Right cardiac atrium (tissue), 5 donors: ENCODE results near the gene TMPRSS11F. TPM values are rescaled to one million over a fixed set of nuclear protein-coding genes. Genes with fewer than 3 reads are reported as not detected.
A peak's percentile ranks its signal among the peaks of the same experiment; 100 is the strongest.

ENCODE experiments used
- ATAC-seq, 2 donors: fragments of 200-7000 bp; cut with Tn5 transposase; one replicate each; pipeline versions ENCODE4 v1.8.0 to v1.9.1; 2020; ENCODE audit warnings: moderate library complexity in 2 of 2, mild to moderate bottlenecking in 1 of 2
- DNase-seq, 3 donors: peaks; one replicate each; pipeline ENCODE4 v3.0.0-alpha.2; 2020
- H3K27ac ChIP-seq: one replicate; pipeline ENCODE4 v1.5.1; 2013; ENCODE audit warnings: mild to moderate bottlenecking, low read length, control low read depth, moderate library complexity
- H3K27me3 ChIP-seq: one replicate; pipeline ENCODE4 v1.6.1; 2013; ENCODE audit not compliant: control insufficient read depth, insufficient read depth
- H3K4me1 ChIP-seq: one replicate; pipeline ENCODE4 v1.6.1; 2013; ENCODE audit warnings: low read length; ENCODE audit not compliant: control insufficient read depth, insufficient read depth
- H3K4me3 ChIP-seq: one replicate; pipeline ENCODE4 v1.5.1; 2013; ENCODE audit warnings: low read length, control low read depth
- H3K9me3 ChIP-seq: one replicate; pipeline ENCODE4 v1.6.1; 2013; ENCODE audit warnings: low read length; ENCODE audit not compliant: control insufficient read depth
- WGBS: extraction: QIAGEN DNeasy Blood & Tissue Kit; methylation state at CpG from one replicate; pipeline ENCODE4 v1.1.7; 2013; 5-methylcytosine and 5-hydroxymethylcytosine counted together
- intact Hi-C, 4 donors: fragments of 100-400 bp; cut with DNase I; formaldehyde crosslinking; loops; one replicate each; pipeline versions ENCODE4 v1.11.0 to v1.14.0; 2022 to 2023
- polyA plus RNA-seq: library from polyadenylated mRNA; stranded (reverse); fragments of 200-250 nt; gene quantifications from one replicate; pipeline ENCODE4 v1.2.3, GENCODE V29; 2013
- total RNA-seq, 4 donors: library from RNA; stranded (reverse); fragmentation: NEBNext Ultra II Directional; extraction: Animal tissue kit (Norgen Biotek cat#: 25700); gene quantifications; one replicate each; pipeline ENCODE4 v1.2.1, GENCODE V29; 2021
- donor health status: healthy with polysubstance abuse.
- donor health status: DM: no; HTN: yes; CAD: no.
- donor health status: DM: no; HTN: no; CAD: no.
- donor health status: DM: no; HTN: yes; CAD: no; lungs with severe emphysema.
- donor health status: DM: yes; HTN: yes; CAD: no.

Gene TMPRSS11F
- total and polyA plus RNA-seq, 5 donors, result not detected

- no peak for ATAC-seq
- H3K9me3 ChIP-seq, result no peaks in the 10 kb centered on the region
- H3K27me3 ChIP-seq, result no peaks in the 10 kb centered on the region
- WGBS, result 81% methylated on average over 8 of the region's 8 CpGs
- DNase-seq, result peak in 1 of 3 donors; percentile 25
- no peak overlapping the region for H3K4me3 ChIP-seq
- H3K27ac ChIP-seq, result no peak overlapping the region
- H3K4me1 ChIP-seq, result no peaks in the 10 kb centered on the region
- intact Hi-C loops, result no loop called here
Measured at GRCh38 chr4:68077737-68078136, 51.9 kb downstream of the TMPRSS11F start.

- no peaks in the 10 kb centered on the region for H3K9me3 ChIP-seq
- DNase-seq (no peak), ATAC-seq (no peak)
- H3K27me3 ChIP-seq, result no peaks in the 10 kb centered on the region
- intact Hi-C loops, result no loop called here
- no peak overlapping the region for H3K4me3 ChIP-seq
- no peaks in the 10 kb centered on the region for H3K4me1 ChIP-seq
- H3K27ac ChIP-seq, result no peak overlapping the region
Measured at GRCh38 chr4:68077301-68077700, 52.4 kb downstream of the TMPRSS11F start.

- Histone ChIP-seq H3K4me1 (no peaks in the 10 kb centered on the region), H3K27me3 (no peaks in the 10 kb centered on the region), H3K9me3 (no peaks in the 10 kb centered on the region), H3K27ac (no peak overlapping the region), H3K4me3 (no peak overlapping the region)
- DNase-seq, result no peak
- intact Hi-C loops, result no loop called here
- no peak for ATAC-seq
- WGBS, result 74% methylated on average over 2 of the region's 2 CpGs
Measured at GRCh38 chr4:68076194-68076593, 53.5 kb downstream of the TMPRSS11F start.

DNA sequence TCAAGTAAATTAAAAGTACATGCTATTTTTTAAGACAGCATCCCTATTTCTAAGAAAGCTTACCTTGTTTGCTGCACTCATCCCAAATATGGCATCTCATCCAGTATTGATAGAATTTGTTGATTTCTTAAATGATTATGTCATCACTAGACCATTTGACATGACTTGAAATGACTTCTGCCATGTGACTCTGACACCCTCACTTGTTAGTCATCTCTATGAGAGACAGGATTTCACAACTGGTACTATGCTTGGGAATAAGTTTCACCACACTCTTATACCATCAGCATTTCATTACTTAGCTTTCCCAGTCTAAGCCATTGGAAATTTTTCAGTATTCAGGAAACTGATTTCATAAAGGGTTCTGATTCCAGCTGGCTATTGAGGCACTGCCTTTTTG lies 55.3 kb downstream of the TMPRSS11F start:
- ATAC-seq (no peak), DNase-seq (no peak)
- Histone ChIP-seq H3K4me1 (no peaks in the 10 kb centered on the region), H3K27ac (no peak overlapping the region), H3K27me3 (no peaks in the 10 kb centered on the region), H3K9me3 (no peaks in the 10 kb centered on the region), H3K4me3 (no peak overlapping the region)
- intact Hi-C loops, result no loop called here

GRCh38 chr4:68070302-68070701 lies 59.4 kb downstream of the TMPRSS11F start:
- H3K27me3 ChIP-seq, result no peaks in the 10 kb centered on the region
- no peak overlapping the region for H3K4me3 ChIP-seq
- H3K9me3 ChIP-seq, result no peaks in the 10 kb centered on the region
- H3K4me1 ChIP-seq, result no peaks in the 10 kb centered on the region
- intact Hi-C loops, result no loop called here
- DNase-seq, result no peak
- no peak overlapping the region for H3K27ac ChIP-seq
- no peak for ATAC-seq

DNA sequence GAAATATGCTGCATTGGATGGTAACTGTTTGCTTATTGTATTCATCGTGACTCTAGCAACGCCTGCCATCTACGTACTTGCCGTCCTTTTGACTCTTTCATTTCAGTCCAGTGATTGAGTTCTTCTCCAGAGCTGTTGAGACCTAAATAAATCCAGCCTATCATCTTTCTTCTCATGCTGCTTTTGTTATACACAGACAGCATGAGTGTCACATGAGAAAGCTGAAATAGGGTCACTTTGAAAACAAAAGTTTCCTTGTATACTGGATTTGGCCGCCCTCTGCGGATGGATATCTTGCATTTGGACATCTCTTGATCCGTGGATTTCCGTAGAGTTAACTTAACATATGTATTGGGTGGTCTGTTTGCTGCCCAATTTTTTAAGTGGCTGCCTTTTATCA lies 67.2 kb downstream of the TMPRSS11F start:
- no peak for DNase-seq
- no peaks in the 10 kb centered on the region for H3K27me3 ChIP-seq
- H3K4me1 ChIP-seq, result no peaks in the 10 kb centered on the region
- H3K9me3 ChIP-seq, result no peaks in the 10 kb centered on the region
- H3K4me3 ChIP-seq, result no peak overlapping the region
- ATAC-seq, result no peak
- H3K27ac ChIP-seq, result no peak overlapping the region
- intact Hi-C loops, result no loop called here
- WGBS, result 77% methylated on average over 8 of the region's 8 CpGs

DNA sequence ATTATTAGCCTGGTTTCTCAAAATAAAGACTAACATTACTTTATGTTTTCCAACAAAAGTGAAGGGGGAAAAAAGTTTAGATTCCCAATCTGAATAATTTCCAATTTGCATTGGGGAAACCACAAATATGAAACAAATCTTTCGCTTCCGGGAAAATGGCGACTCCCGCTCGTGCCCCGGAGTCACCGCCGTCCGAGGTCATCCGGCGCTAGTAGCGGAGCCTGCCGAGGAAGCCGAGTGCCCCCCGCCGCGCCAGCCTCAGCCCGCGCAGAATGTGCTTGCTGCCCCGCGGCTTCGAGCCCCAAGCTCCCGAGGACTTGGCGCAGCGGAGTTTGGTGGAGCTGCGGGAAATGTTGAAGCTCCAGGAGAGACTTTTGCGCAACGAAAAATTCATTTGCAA lies 91.4 kb downstream of the TMPRSS11F start:
- DNase-seq (peak in 1 of 3 donors; percentile 15), ATAC-seq (no peak)
- WGBS, result 95% methylated on average over 28 of the region's 28 CpGs
- no peaks in the 10 kb centered on the region for H3K9me3 ChIP-seq
- no peak overlapping the region for H3K4me3 ChIP-seq
- H3K27ac ChIP-seq, result no peak overlapping the region
- H3K27me3 ChIP-seq, result no peaks in the 10 kb centered on the region
- intact Hi-C loops, result no loop called here
- H3K4me1 ChIP-seq, result no peaks in the 10 kb centered on the region

- ATAC-seq (no peak), DNase-seq (no peak)
- intact Hi-C loops, result no loop called here
- H3K27ac ChIP-seq, result no peak overlapping the region
- no peak overlapping the region for H3K4me3 ChIP-seq
- no peaks in the 10 kb centered on the region for H3K9me3 ChIP-seq
- H3K4me1 ChIP-seq, result no peaks in the 10 kb centered on the region
- 61% methylated on average over 2 of the region's 2 CpGs for WGBS
- no peaks in the 10 kb centered on the region for H3K27me3 ChIP-seq
Measured at GRCh38 chr4:68021185-68021584, 108.5 kb downstream of the TMPRSS11F start.

- no peak overlapping the region for H3K4me3 ChIP-seq
- DNase-seq, result no peak
- no peak for ATAC-seq
- H3K9me3 ChIP-seq, result no peaks in the 10 kb centered on the region
- H3K4me1 ChIP-seq, result no peaks in the 10 kb centered on the region
- intact Hi-C loops, result no loop called here
- no peaks in the 10 kb centered on the region for H3K27me3 ChIP-seq
- H3K27ac ChIP-seq, result no peak overlapping the region
Measured at GRCh38 chr4:68011684-68012083, 118.0 kb downstream of the TMPRSS11F start.

Other genes starting within 250 kb of the TMPRSS11F start
- not detected for gene TMPRSS11D, start 245.9 kb downstream of the TMPRSS11F start, total RNA-seq
- gene TMPRSS11D, start 245.9 kb downstream of the TMPRSS11F start, polyA plus RNA-seq, result not detected
- not detected for gene TMPRSS11A, start 166.4 kb downstream of the TMPRSS11F start, total RNA-seq
- gene TMPRSS11A, start 166.4 kb downstream of the TMPRSS11F start, polyA plus RNA-seq, result not detected
- gene TMPRSS11B, start 115.8 kb upstream of the TMPRSS11F start, total RNA-seq, result not detected
- gene TMPRSS11B, start 115.8 kb upstream of the TMPRSS11F start, polyA plus RNA-seq, result 0.05 TPM
- gene YTHDC1, start 220.2 kb upstream of the TMPRSS11F start, total RNA-seq, result 10 to 100 TPM; 51.2 to 64.1 (median 57.6) TPM
- gene YTHDC1, start 220.2 kb upstream of the TMPRSS11F start, polyA plus RNA-seq, result 36.4 TPM